PC-3 (cell line): ENCODE data around the gene ANKZF1. TPM values are rescaled to one million over a fixed set of nuclear protein-coding genes. Genes with fewer than 3 reads are reported as not detected.

Source experiments
- ATAC-seq: fragments of 200-7000 bp; cut with Tn5 transposase; 2 replicates; pipeline ENCODE4 v1.9.1; 2020; ENCODE audit warnings: mild to moderate bottlenecking, moderate library complexity
- BruUV-seq: library from RNA; stranded (reverse); fragments of 400-500 nt; replicated peaks from 2 replicates; lab custom pipeline; 2021; lab: Mats Ljungman, UMichigan
- CTCF ChIA-PET: fragments of 300-600 bp; sonication (Branson Sonifier 250); formaldehyde crosslinking; loops from one replicate; lab custom pipeline; 2022; ENCODE audit warnings: antibody characterized with exemption; lab: Charles Lee
- POLR2A ChIA-PET: fragments of 300-600 bp; sonication (Branson Sonifier 250); formaldehyde crosslinking; loops from one replicate; lab custom pipeline; 2022; ENCODE audit warnings: antibody characterized with exemption; ENCODE audit not compliant: unreplicated experiment; lab: Charles Lee
- DNase-seq: peaks from one replicate; pipeline ENCODE4 v3.0.0-alpha.2; 2015
- H2AFZ ChIP-seq: fragments of 300-600 bp; sonication (generic); 2 replicates; pipeline ENCODE4 v1.6.0; 2016; ENCODE audit warnings: antibody characterized with exemption, low read length
- H3F3A ChIP-seq: fragments of 300-600 bp; sonication (generic); one replicate; pipeline ENCODE4 v1.6.0; 2017; ENCODE audit warnings: antibody characterized with exemption, low read length, control low read depth, mild to moderate bottlenecking; ENCODE audit not compliant: unreplicated experiment
- H3K27ac ChIP-seq: fragments of 300-600 bp; sonication (generic); 2 replicates; pipeline ENCODE4 v1.5.1; 2016; ENCODE audit warnings: mild to moderate bottlenecking, low read length
- H3K27me3 ChIP-seq: fragments of 300-600 bp; sonication (generic); 2 replicates; pipeline ENCODE4 v1.6.1; 2016; ENCODE audit warnings: low read length, mixed read lengths
- H3K36me3 ChIP-seq: fragments of 300-600 bp; sonication (generic); 2 replicates; pipeline ENCODE4 v1.6.1; 2016; ENCODE audit warnings: low read depth, mixed run types, low read length, mixed read lengths
- H3K4me1 ChIP-seq: fragments of 300-600 bp; sonication (generic); 2 replicates; pipeline ENCODE4 v1.5.1; 2016; ENCODE audit warnings: low read length; ENCODE audit not compliant: insufficient read depth
- H3K4me2 ChIP-seq: fragments of 300-600 bp; sonication (generic); 2 replicates; pipeline ENCODE4 v1.6.0; 2016; ENCODE audit warnings: low read length
- H3K4me3 ChIP-seq: fragments of 300-600 bp; sonication (generic); 2 replicates; pipeline ENCODE4 v1.5.1; 2016; ENCODE audit warnings: mild to moderate bottlenecking, low read length, mixed read lengths
- H3K79me2 ChIP-seq: fragments of 300-600 bp; sonication (generic); 2 replicates; pipeline ENCODE4 v1.6.1; 2017; ENCODE audit warnings: low read length, mixed read lengths
- H3K9ac ChIP-seq: fragments of 300-600 bp; sonication (generic); 2 replicates; pipeline ENCODE4 v1.6.0; 2016; ENCODE audit warnings: mild to moderate bottlenecking, low read length
- H3K9me2 ChIP-seq: fragments of 300-600 bp; sonication (generic); replicated peaks from 2 replicates; pipeline ENCODE4 v1.6.1; 2016; ENCODE audit warnings: mixed run types, low read length, mixed read lengths
- H3K9me3 ChIP-seq: fragments of 300-600 bp; sonication (generic); 2 replicates; pipeline ENCODE4 v1.6.1; 2016; ENCODE audit warnings: low read length, mixed read lengths
- H4K20me1 ChIP-seq: fragments of 300-600 bp; sonication (generic); 2 replicates; pipeline ENCODE4 v1.6.1; 2016; ENCODE audit warnings: low read length, mixed read lengths
- CTCF ChIP-seq: fragments of 300-600 bp; sonication (generic); conservative IDR thresholded peaks from 2 replicates; pipeline ENCODE4 v1.5.1; 2017; ENCODE audit warnings: antibody characterized with exemption, low read depth, mild to moderate bottlenecking, low read length
- EZH2 ChIP-seq: fragments of 300-600 bp; sonication (generic); IDR thresholded peaks from one replicate; pipeline ENCODE4 v1.6.1; 2017; ENCODE audit warnings: antibody characterized with exemption, mild to moderate bottlenecking, low read length; ENCODE audit not compliant: unreplicated experiment
- EZH2phosphoT487 ChIP-seq: fragments of 300-600 bp; sonication (generic); IDR thresholded peaks from 2 replicates; pipeline ENCODE4 v1.6.1; 2018; ENCODE audit warnings: mild to moderate bottlenecking, antibody characterized with exemption, low read length, borderline replicate concordance
- intact Hi-C: fragments of 100-400 bp; cut with micrococcal nuclease; formaldehyde crosslinking; loops from 2 replicates; pipeline ENCODE4 v1.9.0; 2023
- total RNA-seq: library from RNA; depleted of rRNA; stranded (reverse); fragments of >200 nt; gene quantifications from 2 replicates; pipeline ENCODE4 v1.2.3, GENCODE V29; 2014

Gene ANKZF1
- total RNA-seq, 1 experiment from 2014 or later = 67.9 TPM

GRCh38 chr2:219272356-219272755, 42.8 kb downstream of the ANKZF1 start:
- intact Hi-C loops = no loop called here
- Histone ChIP-seq H3K79me2 (no peaks in the 10 kb centered on the region), H3K9ac (no peak overlapping the region), H3K4me1 (peaks cover 20% of the 10 kb centered on the region), H3K36me3 (no peaks in the 10 kb centered on the region), H3K27ac (no peak overlapping the region), H3K4me3 (no peak overlapping the region), H3K27me3 (no peaks in the 10 kb centered on the region), H3K9me3 (no peaks in the 10 kb centered on the region), H2AFZ (no peak overlapping the region), H3K9me2 (no peaks in the 10 kb centered on the region), H3K4me2 (no peak overlapping the region), H4K20me1 (no peaks in the 10 kb centered on the region), H3F3A (no peaks in the 10 kb centered on the region)
- CTCF ChIA-PET = no interaction called here
- BruUV-seq = no TSS peak
- ATAC-seq = no peak
- TF ChIP-seq CTCF = no peak
- no peak for TF ChIP-seq EZH2phosphoT487
- TF ChIP-seq EZH2 = no peak
- POLR2A ChIA-PET = no interaction called here
- DNase-seq = no peak

- BruUV-seq = no TSS peak
- intact Hi-C loops = no loop called here
- no peak overlapping the region for H3K27ac ChIP-seq
- no peaks in the 10 kb centered on the region for H3F3A ChIP-seq
- TF ChIP-seq EZH2phosphoT487 (no peak), CTCF (no peak), EZH2 (no peak)
- no peaks in the 10 kb centered on the region for H3K79me2 ChIP-seq
- H2AFZ ChIP-seq = no peak overlapping the region
- no peaks in the 10 kb centered on the region for H3K9me2 ChIP-seq
- no peak overlapping the region for H3K9ac ChIP-seq
- CTCF ChIA-PET = no interaction called here
- DNase-seq = peak; percentile 13
- no peaks in the 10 kb centered on the region for H3K9me3 ChIP-seq
- H3K27me3 ChIP-seq = no peaks in the 10 kb centered on the region
- no peaks in the 10 kb centered on the region for H4K20me1 ChIP-seq
- no peak for ATAC-seq
- H3K4me2 ChIP-seq = no peak overlapping the region
- POLR2A ChIA-PET = no interaction called here
- H3K4me1 ChIP-seq = peaks cover 26% of the 10 kb centered on the region
- no peaks in the 10 kb centered on the region for H3K36me3 ChIP-seq
- H3K4me3 ChIP-seq = no peak overlapping the region
These were observed 43.4 kb downstream of the ANKZF1 start for GRCh38 chr2:219272995-219273394.

GRCh38 chr2:219273937-219274336, 44.3 kb downstream of the ANKZF1 start:
- Histone ChIP-seq H3K9me2 (no peaks in the 10 kb centered on the region), H3K27me3 (no peaks in the 10 kb centered on the region), H3K9ac (peak overlapping the region; percentile 59), H3K4me3 (peak overlapping the region; percentile 47), H3K4me2 (peak overlapping the region; percentile 76), H3K36me3 (no peaks in the 10 kb centered on the region), H3K4me1 (peaks cover 34% of the 10 kb centered on the region), H3K9me3 (no peaks in the 10 kb centered on the region), H3K79me2 (no peaks in the 10 kb centered on the region), H2AFZ (peak overlapping the region; percentile 30; the same call in 1 of the 2 replicates), H3F3A (no peaks in the 10 kb centered on the region), H3K27ac (peak overlapping the region; percentile 86), H4K20me1 (no peaks in the 10 kb centered on the region)
- DNase-seq = peak; percentile 92
- peak; percentile 74 for ATAC-seq
- POLR2A ChIA-PET = interaction anchor here (0.5 to 1.1 kb wide), 3 partner anchors 20 to 44 kb away, joined by 6 to 10 read pairs (median 9); partner anchors contain the start of genes ANKZF1, ATG9A, TUBA4A and TUBA4B
- CTCF ChIA-PET = interaction anchor here (0.9 to 1.1 kb wide), 3 partner anchors 21 to 56 kb away, joined by 3 to 9 read pairs (median 4); partner anchors contain the start of gene GLB1L
- intact Hi-C loops = loop anchor here (2.0 kb wide), 1 partner anchor 25 kb away; no protein-coding TSS in a partner anchor
- no peak for TF ChIP-seq CTCF
- TF ChIP-seq EZH2 = no peak
- no peak for TF ChIP-seq EZH2phosphoT487
- no TSS peak for BruUV-seq
